GM21360 (cell line): ENCODE results near the gene IDH3B.

ENCODE experiments used
- ATAC-seq: cut with Tn5 transposase; IDR thresholded peaks from one replicate; pipeline ENCODE4 v1.9.1; 2021; ENCODE audit warnings: mild to moderate bottlenecking, moderate library complexity; ENCODE audit not compliant: unreplicated experiment

Gene IDH3B

GRCh38 chr20:2658414-2659354 lies 5.3 kb downstream of the IDH3B start:
- no peak for ATAC-seq

- no peak for ATAC-seq
Observed at GRCh38 chr20:2657674-2658073, 6.3 kb downstream of the IDH3B start.

GRCh38 chr20:2657241-2657640 lies 6.8 kb downstream of the IDH3B start:
- ATAC-seq, result no peak

- no peak for ATAC-seq
Observed at GRCh38 chr20:2656471-2657117, 7.4 kb downstream of the IDH3B start.

- no peak for ATAC-seq
Observed at GRCh38 chr20:2655331-2656116, 8.5 kb downstream of the IDH3B start.

GRCh38 chr20:2654831-2655230 lies 9.2 kb downstream of the IDH3B start:
- no peak for ATAC-seq

GRCh38 chr20:2654384-2654822 lies 9.6 kb downstream of the IDH3B start:
- ATAC-seq, result no peak

GRCh38 chr20:2653556-2654383 lies 10.2 kb downstream of the IDH3B start:
- ATAC-seq, result no peak

GRCh38 chr20:2652724-2653555 lies 11.1 kb downstream of the IDH3B start:
- peak; percentile 35 for ATAC-seq

GRCh38 chr20:2651772-2652723 lies 12.0 kb downstream of the IDH3B start, which contains the start of gene NOP56:
Gene NOP56 (plus strand): TSS chr20:2652632. CDS start chr20:2652661, 29 bp downstream.
- peak; percentile 75 for ATAC-seq

- ATAC-seq, result no peak
Observed at GRCh38 chr20:2643708-2644107, 20.3 kb downstream of the IDH3B start.

GRCh38 chr20:2640899-2641298 lies 23.1 kb downstream of the IDH3B start:
- ATAC-seq, result no peak

- no peak for ATAC-seq
Observed at GRCh38 chr20:2640260-2640659, 23.8 kb downstream of the IDH3B start.

GRCh38 chr20:2637246-2637645 lies 26.8 kb downstream of the IDH3B start:
- no peak for ATAC-seq

GRCh38 chr20:2633381-2633780 lies 30.6 kb downstream of the IDH3B start:
- ATAC-seq, result no peak

GRCh38 chr20:2631228-2631627 lies 32.8 kb downstream of the IDH3B start:
- no peak for ATAC-seq

- ATAC-seq, result no peak
Observed at GRCh38 chr20:2626853-2627541, 37.0 kb downstream of the IDH3B start.

GRCh38 chr20:2625062-2625461 lies 39.0 kb downstream of the IDH3B start:
- no peak for ATAC-seq
